NCI-H2081 treated with DMSO at 0.1 percent for 48 hours (cell line): ENCODE data around the gene FAIM2.

Source experiments
- DNase-seq: peaks from one replicate; lab custom pipeline; 2025; lab: John Stamatoyannopoulos, UW

The FAIM2 gene

GRCh38 chr12:49939307-49939706, 35.6 kb upstream of the FAIM2 start:
- DNase-seq: no peak

- DNase-seq: no peak
Observed at GRCh38 chr12:49937639-49938300, 34.1 kb upstream of the FAIM2 start.

DNA sequence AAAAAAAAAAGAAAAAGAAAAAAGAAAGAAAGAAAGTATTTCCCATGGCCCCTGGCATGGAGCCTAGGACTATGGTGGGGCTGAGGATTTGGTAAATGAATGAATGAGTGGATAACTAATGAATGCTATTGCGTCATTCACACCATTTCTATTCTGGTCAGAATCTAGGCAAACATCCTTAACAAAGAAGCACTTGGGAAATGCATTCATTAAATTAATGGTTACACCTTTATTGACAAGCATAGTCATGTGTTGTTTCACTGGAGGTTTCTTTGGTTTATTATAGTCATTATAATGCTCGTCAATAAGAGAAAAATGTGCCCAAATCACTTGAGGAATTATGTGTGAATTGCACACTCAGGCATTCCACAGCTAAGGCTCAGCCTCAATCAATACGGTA, 33.2 kb upstream of the FAIM2 start:
- no peak for DNase-seq

GRCh38 chr12:49934505-49934904, 30.8 kb upstream of the FAIM2 start:
- DNase-seq: no peak

DNA sequence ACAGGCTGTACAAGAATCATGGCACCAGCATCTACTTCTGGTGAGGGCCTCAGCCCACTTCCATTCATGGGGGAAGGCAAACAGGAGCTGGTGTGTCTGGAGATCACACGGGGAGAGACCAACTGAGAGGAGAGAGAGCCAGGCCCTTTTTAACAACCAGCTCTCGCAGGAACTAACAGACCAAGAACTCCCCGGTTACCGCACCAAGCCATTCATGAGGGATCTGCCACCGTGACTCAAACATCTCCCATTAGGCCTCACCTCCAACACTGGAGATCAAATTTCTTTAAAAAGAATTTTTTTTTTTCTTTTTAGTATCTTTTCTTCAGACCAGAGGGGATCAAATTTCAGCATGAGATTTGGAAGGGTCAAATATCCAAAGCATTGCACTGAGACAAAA, 30.1 kb upstream of the FAIM2 start:
- no peak for DNase-seq

DNA sequence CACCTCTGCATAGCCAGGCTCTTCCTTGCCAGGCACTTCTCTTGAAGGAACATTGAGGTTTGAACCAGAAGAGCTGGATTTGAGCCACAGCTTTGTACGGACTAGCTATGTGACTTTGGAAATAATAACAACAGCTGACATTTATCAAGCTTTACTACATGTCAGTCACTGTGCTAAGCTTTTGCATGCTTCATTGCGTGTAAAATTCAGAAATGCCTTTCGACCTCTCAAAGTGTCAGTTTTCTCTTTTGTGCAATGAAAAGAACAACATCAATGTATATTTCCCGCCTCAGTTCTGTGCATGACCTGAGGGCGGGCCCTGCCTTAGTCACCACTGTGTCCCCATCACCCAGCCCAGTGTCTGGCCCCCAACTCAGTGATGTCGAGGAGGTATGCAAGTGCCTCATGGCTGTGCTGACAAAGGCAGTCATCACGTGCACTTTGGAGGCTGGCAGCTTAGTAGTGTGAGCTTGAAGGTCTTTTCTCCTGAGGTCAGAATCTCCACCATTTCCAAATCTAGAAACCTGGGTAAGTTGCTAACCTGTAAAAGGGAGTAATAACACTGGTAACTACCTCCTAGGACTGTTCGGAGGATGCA, 28.9 kb upstream of the FAIM2 start:
- DNase-seq: no peak

DNA sequence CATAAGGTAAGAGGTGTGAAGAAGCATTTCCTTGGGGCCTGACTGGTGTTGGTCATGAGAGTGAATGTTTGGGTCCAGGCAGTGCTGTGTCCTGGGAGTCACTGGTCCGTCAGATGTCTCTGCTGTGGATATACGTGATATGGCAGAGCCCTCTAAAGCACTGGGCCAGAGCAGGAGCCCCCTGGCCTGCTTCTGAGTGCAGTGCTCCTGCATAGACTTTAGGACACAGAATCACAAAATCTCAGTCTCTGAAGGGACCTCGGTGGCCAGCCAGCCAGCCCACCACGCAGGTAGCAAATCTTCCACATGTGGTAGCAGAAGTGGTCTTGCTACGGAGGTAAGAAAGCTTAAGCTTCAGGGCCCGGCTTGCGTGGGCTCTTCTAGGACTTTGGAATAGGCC, 28.3 kb upstream of the FAIM2 start:
- no peak for DNase-seq

GRCh38 chr12:49930515-49931288, 27.0 kb upstream of the FAIM2 start:
- DNase-seq: no peak

DNA sequence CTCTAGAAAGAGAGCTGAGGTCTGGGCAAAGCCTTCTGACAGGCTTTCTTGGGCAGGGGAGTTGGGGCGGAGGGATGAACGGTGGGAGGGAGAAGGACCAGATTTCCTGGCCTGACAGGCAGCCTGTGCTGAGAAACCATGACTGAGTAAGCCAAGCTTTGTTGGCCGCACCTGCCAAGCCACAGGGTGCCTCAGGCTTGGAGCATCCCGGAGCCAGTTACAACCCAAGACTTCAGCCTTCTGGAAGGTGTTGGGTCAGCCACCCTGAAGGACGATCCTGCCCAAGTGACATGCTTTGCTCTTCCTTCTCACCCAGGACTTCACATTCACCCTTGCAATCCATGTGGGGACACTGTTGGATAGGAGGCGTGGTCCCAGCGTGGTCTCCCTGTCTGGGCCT, 25.9 kb upstream of the FAIM2 start:
- no peak for DNase-seq

DNA sequence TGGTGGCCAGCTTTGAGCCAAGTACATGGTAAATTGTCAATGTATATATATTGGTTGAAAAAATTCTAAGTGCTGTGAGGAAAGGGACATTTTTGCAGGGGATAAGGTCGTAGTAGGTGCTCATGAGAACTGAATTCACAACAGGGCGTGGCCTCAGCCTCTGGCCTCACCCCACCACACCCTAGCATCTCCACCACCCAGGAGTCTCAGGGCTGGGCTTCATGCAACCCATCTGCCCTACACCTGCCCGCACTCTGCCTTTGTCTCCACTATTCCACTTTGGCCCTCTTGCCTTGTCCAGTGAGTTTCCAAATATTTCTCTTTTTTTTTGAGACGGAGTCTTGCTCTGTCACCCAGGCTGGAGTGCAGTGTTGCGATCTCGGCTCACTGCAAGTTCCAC, 24.8 kb upstream of the FAIM2 start:
- DNase-seq: no peak

- DNase-seq: no peak
Observed at GRCh38 chr12:49925433-49926204, 21.9 kb upstream of the FAIM2 start.

- no peak for DNase-seq
Observed at GRCh38 chr12:49924628-49925246, 21.0 kb upstream of the FAIM2 start.

- no peak for DNase-seq
Observed at GRCh38 chr12:49923880-49924556, 20.3 kb upstream of the FAIM2 start.

DNA sequence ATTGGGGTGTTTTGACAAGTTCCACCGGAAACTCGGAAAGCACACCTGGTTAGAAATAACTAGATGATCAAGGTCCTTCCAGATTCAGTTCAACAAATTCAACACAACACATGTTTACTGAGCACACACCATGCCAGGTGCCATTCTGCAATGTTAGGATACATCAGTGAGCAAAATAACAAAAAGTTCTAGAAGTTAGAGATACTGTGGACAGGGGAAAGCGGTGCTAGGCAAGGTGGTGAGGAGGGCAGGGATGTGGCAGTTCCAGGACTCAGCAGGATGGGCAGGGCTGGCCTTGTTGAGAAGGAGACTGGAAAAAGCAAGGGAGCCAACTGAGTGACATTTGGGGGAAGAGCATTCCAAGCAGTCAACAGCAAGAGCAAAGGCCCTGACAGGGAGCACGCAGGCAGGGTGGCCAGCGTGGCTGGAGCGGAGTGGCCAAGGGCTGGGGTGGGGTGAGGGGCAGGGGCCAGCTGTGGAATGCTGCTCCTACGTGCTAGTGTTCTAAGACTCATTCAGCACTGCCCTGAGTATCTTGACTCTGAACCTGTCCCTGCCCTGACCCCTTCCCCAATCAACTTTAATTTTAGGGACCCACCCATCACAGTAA, 19.4 kb upstream of the FAIM2 start:
- DNase-seq: no peak

- DNase-seq: no peak
Observed at GRCh38 chr12:49922349-49923034, 18.8 kb upstream of the FAIM2 start.

DNA sequence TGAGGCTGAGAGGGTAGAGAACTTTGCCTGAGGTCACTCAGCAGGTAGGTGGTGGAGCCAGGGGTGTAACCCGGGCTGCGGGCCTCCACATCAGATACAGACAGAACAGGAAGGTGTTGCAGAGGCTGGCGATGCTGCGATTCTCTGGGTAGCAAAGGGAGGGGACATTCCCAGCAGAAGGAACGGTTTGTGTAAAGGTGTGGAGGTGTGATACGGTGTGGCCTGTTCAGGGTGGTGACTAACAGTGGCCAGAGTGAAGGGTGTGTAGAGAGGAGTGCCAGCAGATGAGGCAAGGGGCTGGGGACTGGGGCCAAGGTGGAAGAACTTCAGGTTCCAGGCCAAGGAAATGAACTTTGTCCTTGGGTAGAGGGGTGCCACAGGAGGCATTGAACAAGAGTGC, 18.2 kb upstream of the FAIM2 start:
- no peak for DNase-seq

DNA sequence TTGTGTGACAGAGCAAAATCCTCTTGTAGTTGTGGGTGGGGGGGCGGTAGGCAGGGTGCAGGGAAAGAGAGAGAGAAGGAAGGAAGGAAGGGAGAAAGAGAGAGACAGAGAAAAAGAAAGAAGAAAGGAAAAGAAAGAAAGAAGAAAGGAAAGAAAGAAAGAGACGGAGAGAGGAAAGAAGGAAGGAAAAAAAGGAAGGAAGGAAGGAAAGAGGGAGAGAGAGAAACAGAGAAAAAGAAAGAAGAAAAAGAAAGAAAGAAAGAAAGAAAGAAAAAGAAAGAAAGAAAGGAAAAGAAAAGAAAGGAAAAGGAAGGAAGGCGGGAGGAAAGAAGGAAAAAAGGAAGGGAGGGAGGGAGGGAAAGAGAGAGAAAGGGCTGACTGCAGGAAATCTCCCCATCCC, 17.6 kb upstream of the FAIM2 start:
- DNase-seq: no peak

- DNase-seq: no peak
Observed at GRCh38 chr12:49920915-49921286, 17.2 kb upstream of the FAIM2 start.

DNA sequence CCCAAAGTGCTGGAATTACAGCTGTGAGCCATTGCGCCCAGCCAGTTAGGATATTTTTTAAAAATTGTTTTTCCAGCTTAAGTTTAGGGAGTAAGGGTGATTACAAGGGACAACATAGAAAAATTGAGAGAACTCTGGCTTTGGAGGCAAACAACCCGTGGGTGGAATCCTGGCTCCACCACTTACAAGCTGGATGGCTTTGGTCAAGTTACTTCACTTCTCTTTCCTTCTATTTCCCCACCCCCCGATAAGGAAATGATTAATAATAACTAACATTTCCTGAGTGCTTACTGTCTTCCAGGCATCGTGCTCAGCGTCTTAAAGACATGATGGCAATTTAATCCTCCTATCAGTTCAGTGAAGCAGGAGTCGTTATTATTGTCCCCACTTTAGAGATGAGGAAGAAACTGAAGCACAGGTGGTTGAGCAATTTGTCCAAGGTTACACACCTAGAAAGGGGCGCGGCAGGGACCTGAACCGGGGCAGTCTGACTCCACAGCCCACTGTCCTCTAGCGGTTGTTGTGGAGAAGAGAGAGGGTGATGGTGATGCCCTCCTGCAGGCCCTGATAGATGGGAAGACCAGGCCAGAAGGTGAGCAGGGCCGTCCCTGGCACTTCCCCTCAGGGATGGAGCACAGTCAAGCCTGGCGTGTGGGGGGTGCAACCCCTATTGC, 16.7 kb upstream of the FAIM2 start:
- DNase-seq: no peak

- DNase-seq: no peak
Observed at GRCh38 chr12:49917788-49918173, 14.1 kb upstream of the FAIM2 start.
